ENCODE measurements around the gene TOMM40. TPM values are rescaled to one million over a fixed set of nuclear protein-coding genes. Genes with fewer than 3 reads are reported as not detected.
A peak's percentile ranks its signal among the peaks of the same experiment; 100 is the strongest.

The TOMM40 gene
- total RNA-seq, 1 experiment from 2014 or later, result 162 TPM

GRCh38 chr19:44951179-44952159 lies 60.4 kb downstream of the TOMM40 start:
- DNase-seq, result peak; percentile 77
- Mint-ChIP-seq H3K27me3 (ENCODE audit: unreplicated experiment) (no peaks in the 10 kb centered on the region), H3K4me3 (ENCODE audit: low read depth, unreplicated experiment) (no peak overlapping the region), H3K9me3 (ENCODE audit: low read depth, unreplicated experiment) (no peaks in the 10 kb centered on the region), H3K4me1 (ENCODE audit: low read depth, unreplicated experiment) (no peaks in the 10 kb centered on the region), H3K27ac (ENCODE audit: unreplicated experiment) (no peak overlapping the region), H3K36me3 (ENCODE audit: insufficient read depth, unreplicated experiment) (peaks cover 28% of the 10 kb centered on the region)
- intact Hi-C loops (cut with micrococcal nuclease; ENCODE audit: unreplicated experiment), result loop anchor here (1.0 kb wide), 1 partner anchor 48 kb away; no protein-coding TSS in a partner anchor
- CTCF ChIA-PET, result interaction anchor here (0.6 to 0.8 kb wide), 3 partner anchors 47 to 156 kb away, joined by 3 read pairs; no protein-coding TSS in a partner anchor
- BruUV-seq (replicated peaks), result no TSS peak
- TF ChIP-seq CTCF (IDR thresholded peaks at IDR 0.05; ENCODE audit: unreplicated experiment), result peak; percentile 94

Other genes starting within 250 kb of the TOMM40 start
- 176 and 215 TPM in 2 replicates for gene PVR, start 247.3 kb upstream of the TOMM40 start, total RNA-seq (2022)
- gene CEACAM19, start 219.8 kb upstream of the TOMM40 start, total RNA-seq (2022), result 66.2 and 67.8 TPM in 2 replicates
- 0.38 TPM in 1 of 2 replicates, not detected in the other for gene CEACAM16, start 192.1 kb upstream of the TOMM40 start, total RNA-seq (2022)
- gene BCL3, start 142.5 kb upstream of the TOMM40 start, total RNA-seq (2022), result 37.7 and 41.5 TPM in 2 replicates
- 54.3 and 63.1 TPM in 2 replicates for gene CBLC, start 113.4 kb upstream of the TOMM40 start, total RNA-seq (2022)
- gene BCAM, start 82.2 kb upstream of the TOMM40 start, total RNA-seq (2022), result 30.0 and 31.2 TPM in 2 replicates
- 137 and 174 TPM in 2 replicates for gene NECTIN2, start 45.0 kb upstream of the TOMM40 start, total RNA-seq (2022)
- 1.1 and 4.1 TPM in 2 replicates for gene APOE, start 14.5 kb downstream of the TOMM40 start, total RNA-seq (2022)
- 4.7 and 5.0 TPM in 2 replicates for gene APOC1, start 23.4 kb downstream of the TOMM40 start, total RNA-seq (2022)
- not detected in 2 replicates for gene APOC4, start 51.0 kb downstream of the TOMM40 start, total RNA-seq (2022)
- gene APOC2, start 54.8 kb downstream of the TOMM40 start, total RNA-seq (2022), result not detected in 2 replicates
- 172 and 183 TPM in 2 replicates for gene CLPTM1, start 64.1 kb downstream of the TOMM40 start, total RNA-seq (2022)
- gene RELB, start 110.2 kb downstream of the TOMM40 start, total RNA-seq (2022), result 37.9 and 44.5 TPM in 2 replicates
- 115 and 126 TPM in 2 replicates for gene CLASRP, start 147.8 kb downstream of the TOMM40 start, total RNA-seq (2022)
- 5.3 and 6.3 TPM in 2 replicates for gene ZNF296, start 185.2 kb downstream of the TOMM40 start, total RNA-seq (2022)
- gene GEMIN7, start 188.0 kb downstream of the TOMM40 start, total RNA-seq (2022), result 36.0 and 42.0 TPM in 2 replicates
- gene PPP1R37, start 201.9 kb downstream of the TOMM40 start, total RNA-seq (2022), result 45.7 and 59.7 TPM in 2 replicates

Measured in Calu3 (cell line).